HG02885 (cell line): ENCODE results near the gene TBXAS1.

Source experiments
- ATAC-seq: cut with Tn5 transposase; IDR thresholded peaks from one replicate; pipeline ENCODE4 v1.9.1; 2021; ENCODE audit warnings: mild to moderate bottlenecking; ENCODE audit not compliant: unreplicated experiment, poor library complexity

TBXAS1 gene

GRCh38 chr7:140014123-140014522, 185.1 kb downstream of the TBXAS1 start:
- no peak for ATAC-seq

- ATAC-seq: no peak
These were observed 186.5 kb downstream of the TBXAS1 start for GRCh38 chr7:140015471-140015970.

GRCh38 chr7:140016540-140016939, 187.5 kb downstream of the TBXAS1 start:
- ATAC-seq: no peak

- ATAC-seq: no peak
These were observed 188.0 kb downstream of the TBXAS1 start for GRCh38 chr7:140017034-140017433.

GRCh38 chr7:140017543-140017942, 188.5 kb downstream of the TBXAS1 start:
- no peak for ATAC-seq

- ATAC-seq: no peak
These were observed 189.3 kb downstream of the TBXAS1 start for GRCh38 chr7:140018125-140019043.

GRCh38 chr7:140019172-140019571, 190.1 kb downstream of the TBXAS1 start:
- ATAC-seq: no peak

GRCh38 chr7:140019606-140020005, 190.5 kb downstream of the TBXAS1 start:
- ATAC-seq: no peak

GRCh38 chr7:140021603-140022002, 192.5 kb downstream of the TBXAS1 start:
- ATAC-seq: no peak

GRCh38 chr7:140022582-140023211, 193.6 kb downstream of the TBXAS1 start:
- ATAC-seq: no peak

GRCh38 chr7:140023728-140024127, 194.7 kb downstream of the TBXAS1 start:
- ATAC-seq: no peak

GRCh38 chr7:140024585-140024984, 195.5 kb downstream of the TBXAS1 start:
- ATAC-seq: no peak

- no peak for ATAC-seq
These were observed 196.2 kb downstream of the TBXAS1 start for GRCh38 chr7:140025241-140025640.

GRCh38 chr7:140025814-140026433, 196.9 kb downstream of the TBXAS1 start:
- ATAC-seq: no peak

GRCh38 chr7:140026935-140027334, 197.9 kb downstream of the TBXAS1 start:
- ATAC-seq: no peak

GRCh38 chr7:140027858-140028257, 198.8 kb downstream of the TBXAS1 start:
- ATAC-seq: no peak

GRCh38 chr7:140028311-140028710, 199.2 kb downstream of the TBXAS1 start:
- no peak for ATAC-seq

GRCh38 chr7:140029072-140029471, 200.0 kb downstream of the TBXAS1 start:
- ATAC-seq: no peak

- ATAC-seq: no peak
These were observed 202.3 kb downstream of the TBXAS1 start for GRCh38 chr7:140031364-140031763.

GRCh38 chr7:140033036-140033435, 204.0 kb downstream of the TBXAS1 start:
- ATAC-seq: no peak

GRCh38 chr7:140033779-140034363, 204.8 kb downstream of the TBXAS1 start:
- no peak for ATAC-seq
